A549 (cell line): Measurements from ENCODE around the gene KDM8.
"Not testable (repeated sequence)": the region's sequence is repeated elsewhere in the genome, so short reads cannot be mapped to it uniquely, and the experiment has no call there.

Experiments
- BHLHE40 ChIP-seq: IDR thresholded peaks from 2 replicates; pipeline ENCODE4 v1.6.1; 2012; ENCODE audit warnings: low read depth, low read length, inconsistent platforms
- CBX8 ChIP-seq: fragments of 200-600 bp; sonication (generic); IDR thresholded peaks from 2 replicates; pipeline ENCODE4 v1.6.1; 2016
- CTCF ChIP-seq: fragments of >200 bp; sonication (Bioruptor Twin); formaldehyde crosslinking; IDR thresholded peaks from 3 replicates; pipeline ENCODE4 v1.5.1; 2016
- E2F6 ChIP-seq: IDR thresholded peaks from 2 replicates; pipeline ENCODE4 v1.6.1; 2012; ENCODE audit warnings: low read depth, borderline replicate concordance
- EP300 ChIP-seq, 2 experiments: fragments of >200 bp; sonication (Bioruptor Twin); formaldehyde crosslinking; IDR thresholded peaks; 2 replicates in 1 of 2; 3 replicates in 1 of 2; pipeline ENCODE4 v1.6.1; 2016 to 2017
- HDAC2 ChIP-seq: fragments of 200-600 bp; sonication (generic); IDR thresholded peaks from 2 replicates; pipeline ENCODE4 v1.6.1; 2016
- MAX ChIP-seq: IDR thresholded peaks from 2 replicates; pipeline ENCODE4 v1.6.1; 2012
- POLR2A ChIP-seq: IDR thresholded peaks from 2 replicates; pipeline ENCODE4 v1.6.1; 2012; ENCODE audit warnings: mild to moderate bottlenecking, low read length
- RAD21 ChIP-seq, 2 experiments: fragments of >200 bp in 1 of 2; sonication (Bioruptor Twin) in 1 of 2; formaldehyde crosslinking in 1 of 2; IDR thresholded peaks in 1 of 2; conservative IDR thresholded peaks in 1 of 2; 2 replicates in 1 of 2; 3 replicates in 1 of 2; pipeline ENCODE4 v1.6.1; 2012 to 2018; ENCODE audit warnings: inconsistent platforms in 1 of 2
- RCOR1 ChIP-seq: fragments of 150-350 bp; IDR thresholded peaks from 2 replicates; pipeline ENCODE4 v1.6.1; 2014; ENCODE audit warnings: antibody characterized with exemption, low read length, low read depth
- REST ChIP-seq: fragments of 200-600 bp; sonication (generic); IDR thresholded peaks from 2 replicates; pipeline ENCODE4 v1.6.1; 2016; ENCODE audit warnings: antibody characterized with exemption, mild to moderate bottlenecking, moderate library complexity

GRCh38 chr16:27248886-27249285, 45.6 kb downstream of the KDM8 start:
- TF ChIP-seq RAD21 (conservative IDR thresholded peaks at IDR 0.05 in 1 of 2, IDR thresholded peaks at IDR 0.05 in 1 of 2); EP300 (IDR thresholded peaks at IDR 0.05); MAX; POLR2A; REST; CTCF; RCOR1; HDAC2; CBX8; E2F6; BHLHE40: not testable (repeated sequence)
